H7 (cell line): ENCODE results near the gene DLAT. TPM values are rescaled to one million over a fixed set of nuclear protein-coding genes. Genes with fewer than 3 reads are reported as not detected.
"Not testable (repeated sequence)": the region's sequence is repeated elsewhere in the genome, so short reads cannot be mapped to it uniquely, and the experiment has no call there.

ENCODE experiments used
- DNase-seq: peaks from one replicate; pipeline ENCODE4 v3.0.0; 2012
- H3K27me3 ChIP-seq: 2 replicates; pipeline ENCODE4 v1.6.0; 2011; ENCODE audit warnings: mild to moderate bottlenecking, low read length; ENCODE audit not compliant: control insufficient read depth, insufficient read depth
- H3K36me3 ChIP-seq: replicated peaks from 2 replicates; pipeline ENCODE4 v1.5.1; 2011; ENCODE audit warnings: low read length; ENCODE audit not compliant: control insufficient read depth, insufficient read depth
- H3K4me3 ChIP-seq: 2 replicates; pipeline ENCODE4 v1.5.1; 2011; ENCODE audit warnings: low read depth, mild to moderate bottlenecking, control low read depth, low read length, moderate library complexity; ENCODE audit not compliant: insufficient read depth
- total RNA-seq: library from RNA; depleted of rRNA; stranded (reverse); fragments of >200 nt; shearing (Covaris generic); gene quantifications from 2 replicates; pipeline ENCODE4 v1.2.3, GENCODE V29; 2014

DLAT gene
- total RNA-seq, 1 experiment from 2014 or later = 94.0 TPM

GRCh38 chr11:111992206-111992855 is 32.9 kb upstream of the DLAT start:
- H3K27me3 ChIP-seq = no peaks in the 10 kb centered on the region
- H3K36me3 ChIP-seq = peaks cover 9% of the 10 kb centered on the region
- no peak overlapping the region for H3K4me3 ChIP-seq
- DNase-seq = no peak

- Histone ChIP-seq H3K27me3 (no peaks in the 10 kb centered on the region), H3K4me3 (no peak overlapping the region), H3K36me3 (peaks cover 10% of the 10 kb centered on the region)
- DNase-seq = no peak
Observed at GRCh38 chr11:111996129-111996528, 29.1 kb upstream of the DLAT start.

GRCh38 chr11:111996669-111997068 is 28.5 kb upstream of the DLAT start:
- not testable (repeated sequence) for DNase-seq, H3K27me3 ChIP-seq, H3K36me3 ChIP-seq, H3K4me3 ChIP-seq

- no peak overlapping the region for H3K4me3 ChIP-seq
- H3K27me3 ChIP-seq = no peaks in the 10 kb centered on the region
- H3K36me3 ChIP-seq = peaks cover 4% of the 10 kb centered on the region
- DNase-seq = no peak
Observed at GRCh38 chr11:111999111-111999510, 26.1 kb upstream of the DLAT start.

GRCh38 chr11:112000703-112001102 is 24.5 kb upstream of the DLAT start:
- Histone ChIP-seq H3K4me3 (no peak overlapping the region), H3K27me3 (no peaks in the 10 kb centered on the region), H3K36me3 (peaks cover 1% of the 10 kb centered on the region)
- no peak for DNase-seq

- no peak for DNase-seq
- Histone ChIP-seq H3K27me3 (no peaks in the 10 kb centered on the region), H3K36me3 (peaks cover 1% of the 10 kb centered on the region), H3K4me3 (no peak overlapping the region)
Observed at GRCh38 chr11:112002491-112003216, 22.6 kb upstream of the DLAT start.

- no peaks in the 10 kb centered on the region for H3K27me3 ChIP-seq
- peak; percentile 67 for DNase-seq
- no peaks in the 10 kb centered on the region; the same call in 1 of the 2 replicates for H3K36me3 ChIP-seq
- no peak overlapping the region for H3K4me3 ChIP-seq
Observed at GRCh38 chr11:112004389-112004788, 20.8 kb upstream of the DLAT start.

- no peaks in the 10 kb centered on the region for H3K27me3 ChIP-seq
- H3K4me3 ChIP-seq = no peak overlapping the region
- DNase-seq = no peak
- no peaks in the 10 kb centered on the region; the same call in 1 of the 2 replicates for H3K36me3 ChIP-seq
Observed at GRCh38 chr11:112005422-112006094, 19.6 kb upstream of the DLAT start.

GRCh38 chr11:112006095-112006441 is 19.1 kb upstream of the DLAT start:
- not testable (repeated sequence) for H3K36me3 ChIP-seq, DNase-seq, H3K4me3 ChIP-seq, H3K27me3 ChIP-seq

GRCh38 chr11:112011451-112011850 is 13.8 kb upstream of the DLAT start:
- not testable (repeated sequence) for H3K4me3 ChIP-seq, H3K27me3 ChIP-seq, H3K36me3 ChIP-seq, DNase-seq

- no peak for DNase-seq
- Histone ChIP-seq H3K36me3 (no peaks in the 10 kb centered on the region), H3K27me3 (no peaks in the 10 kb centered on the region), H3K4me3 (no peak overlapping the region)
Observed at GRCh38 chr11:112012874-112013273, 12.3 kb upstream of the DLAT start.

- no peak for DNase-seq
- no peaks in the 10 kb centered on the region for H3K36me3 ChIP-seq
- H3K4me3 ChIP-seq = no peak overlapping the region
- H3K27me3 ChIP-seq = no peaks in the 10 kb centered on the region
Observed at GRCh38 chr11:112013497-112014164, 11.6 kb upstream of the DLAT start.

- H3K4me3 ChIP-seq = no peak overlapping the region
- no peaks in the 10 kb centered on the region for H3K27me3 ChIP-seq
- H3K36me3 ChIP-seq = no peaks in the 10 kb centered on the region
- no peak for DNase-seq
Observed at GRCh38 chr11:112016088-112016764, 9.0 kb upstream of the DLAT start.

- DNase-seq = no peak
- Histone ChIP-seq H3K27me3 (no peaks in the 10 kb centered on the region), H3K36me3 (no peaks in the 10 kb centered on the region), H3K4me3 (no peak overlapping the region)
Observed at GRCh38 chr11:112016765-112017376, 8.3 kb upstream of the DLAT start.
